ENCODE measurements around the gene ACKR2.

The ACKR2 gene

GRCh38 chr3:42906070-42906847 lies 97.0 kb downstream of the ACKR2 start, which contains the start of gene ZNF662:
Gene ZNF662, plus strand, starts transcription at chr3:42906142. Its CDS starts 1,973 bp downstream, at chr3:42908115.
- no peak for TF ChIP-seq CTCF (conservative IDR thresholded peaks at IDR 0.05; ENCODE audit: low read depth, low read length)
- DNase-seq (ENCODE audit: low read depth), result no peak
- H3K4me3 ChIP-seq (ENCODE audit: low read length), result peak within 1 kb of the TSS; percentile 53

DNA sequence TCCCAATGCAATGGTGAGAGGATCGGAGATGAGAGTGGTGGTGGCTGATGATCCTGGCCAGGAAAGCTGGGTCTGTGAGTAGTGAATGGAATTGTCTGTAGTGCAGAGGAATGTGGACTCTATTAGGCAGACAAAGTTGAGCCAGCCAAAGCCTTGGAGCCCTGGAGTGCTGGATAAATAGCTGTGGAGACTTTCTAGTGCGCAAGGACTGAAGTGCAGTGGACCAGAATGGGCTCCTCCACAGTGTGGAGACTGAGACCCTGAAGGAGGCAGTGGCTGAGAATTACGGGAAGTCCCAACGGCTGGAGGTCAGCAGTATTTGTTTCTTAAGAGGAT lies 97.6 kb downstream of the ACKR2 start:
- no peak for TF ChIP-seq CTCF (conservative IDR thresholded peaks at IDR 0.05; ENCODE audit: low read depth, low read length)
- peak overlapping the region; percentile 53 for H3K4me3 ChIP-seq (ENCODE audit: low read length)
- no peak for DNase-seq (ENCODE audit: low read depth)

DNA sequence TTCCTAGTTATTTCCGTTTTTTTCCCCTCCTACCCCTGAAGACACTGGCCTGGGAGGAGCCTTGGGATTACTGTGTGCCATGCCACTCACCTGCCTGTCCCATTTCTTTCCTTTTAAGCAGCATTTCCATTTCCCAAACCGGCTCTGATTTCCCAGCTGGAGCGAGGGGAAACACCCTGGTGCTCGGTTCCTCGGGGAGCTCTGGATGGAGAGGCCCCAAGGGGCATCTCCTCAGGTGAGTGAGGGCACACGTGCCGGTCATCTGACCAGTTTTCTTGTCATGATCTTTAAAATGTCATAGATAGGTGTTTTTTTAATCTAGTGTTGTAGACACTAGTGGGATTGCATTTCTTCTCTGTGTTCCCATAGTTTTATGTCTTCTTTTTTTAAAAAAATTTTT lies 99.4 kb downstream of the ACKR2 start:
- no peak for DNase-seq (ENCODE audit: low read depth)
- no peak overlapping the region for H3K4me3 ChIP-seq (ENCODE audit: low read length)
- TF ChIP-seq CTCF (conservative IDR thresholded peaks at IDR 0.05; ENCODE audit: low read depth, low read length), result no peak

DNA sequence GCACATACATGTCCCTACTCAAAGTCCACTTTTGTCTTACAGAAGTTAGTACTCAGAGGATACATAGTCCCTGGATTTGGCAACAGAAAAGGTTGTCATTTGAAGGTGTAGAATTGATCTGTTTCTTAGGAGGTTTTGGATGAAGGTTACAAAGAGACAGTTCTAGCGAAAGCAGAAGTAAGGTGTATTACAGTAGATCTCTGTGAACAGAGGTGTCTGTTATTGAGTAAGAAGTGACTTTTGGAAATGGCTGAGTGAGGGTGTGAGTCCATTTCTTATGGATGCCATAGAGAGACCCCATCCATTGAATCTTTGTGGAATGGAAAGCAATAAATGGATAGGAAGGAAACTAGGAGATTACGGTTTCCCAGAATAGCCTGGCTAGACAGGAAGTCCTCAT lies 102.3 kb downstream of the ACKR2 start:
- DNase-seq (ENCODE audit: low read depth), result no peak
- H3K4me3 ChIP-seq (ENCODE audit: low read length), result no peak overlapping the region
- TF ChIP-seq CTCF (conservative IDR thresholded peaks at IDR 0.05; ENCODE audit: low read depth, low read length), result no peak

DNA sequence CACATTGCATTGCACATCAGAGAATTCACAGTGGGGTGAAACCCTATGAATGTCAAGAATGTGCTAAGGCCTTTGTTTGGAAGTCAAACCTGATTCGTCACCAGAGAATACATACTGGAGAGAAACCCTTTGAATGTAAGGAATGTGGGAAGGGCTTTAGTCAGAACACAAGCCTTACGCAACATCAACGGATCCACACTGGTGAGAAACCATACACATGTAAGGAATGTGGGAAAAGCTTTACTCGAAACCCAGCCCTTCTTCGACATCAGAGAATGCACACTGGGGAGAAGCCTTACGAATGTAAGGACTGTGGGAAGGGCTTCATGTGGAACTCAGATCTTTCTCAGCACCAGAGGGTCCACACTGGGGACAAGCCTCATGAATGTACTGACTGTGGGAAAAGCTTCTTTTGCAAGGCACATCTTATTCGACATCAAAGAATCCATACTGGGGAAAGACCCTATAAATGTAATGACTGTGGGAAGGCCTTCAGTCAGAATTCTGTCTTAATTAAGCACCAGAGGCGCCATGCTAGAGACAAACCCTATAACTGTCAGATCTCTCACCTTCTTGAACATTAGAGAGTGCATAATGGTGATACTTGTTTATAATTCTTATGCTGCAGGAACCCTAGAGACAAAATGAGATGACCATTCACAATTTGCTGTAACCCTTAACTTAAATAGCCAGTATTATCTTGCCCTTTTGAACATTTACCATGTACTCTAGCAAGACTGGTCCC lies 105.7 kb downstream of the ACKR2 start:
- H3K4me3 ChIP-seq (ENCODE audit: low read length), result no peak overlapping the region
- no peak for DNase-seq (ENCODE audit: low read depth)
- TF ChIP-seq CTCF (conservative IDR thresholded peaks at IDR 0.05; ENCODE audit: low read depth, low read length), result no peak
